Left ventricle myocardium superior (tissue), 1 donor: ENCODE data around the gene MDN1. TPM values are rescaled to one million over a fixed set of nuclear protein-coding genes. Genes with fewer than 3 reads are reported as not detected.
"Not testable (repeated sequence)": the region's sequence is repeated elsewhere in the genome, so short reads cannot be mapped to it uniquely, and the experiment has no call there.

Experiments
- ATAC-seq: fragments of 200-7000 bp; cut with Tn5 transposase; one replicate; pipeline ENCODE4 v1.9.1; 2020; ENCODE audit warnings: mild to moderate bottlenecking, moderate library complexity
- DNase-seq: peaks from one replicate; pipeline ENCODE4 v3.0.0-alpha.2; 2020
- intact Hi-C: fragments of 100-400 bp; cut with micrococcal nuclease; formaldehyde crosslinking; loops from one replicate; pipeline ENCODE4 v1.11.0; 2022
- total RNA-seq: library from RNA; stranded (reverse); fragmentation: NEBNext Ultra II Directional; extraction: Animal tissue kit (Norgen Biotek cat#: 25700); gene quantifications from one replicate; pipeline ENCODE4 v1.2.1, GENCODE V29; 2021
- donor health status: DM: no; HTN: yes; CAD: no; lungs with severe emphysema.

The MDN1 gene
- total RNA-seq, 1 donor from 2014 or later: 23.9 TPM

DNA sequence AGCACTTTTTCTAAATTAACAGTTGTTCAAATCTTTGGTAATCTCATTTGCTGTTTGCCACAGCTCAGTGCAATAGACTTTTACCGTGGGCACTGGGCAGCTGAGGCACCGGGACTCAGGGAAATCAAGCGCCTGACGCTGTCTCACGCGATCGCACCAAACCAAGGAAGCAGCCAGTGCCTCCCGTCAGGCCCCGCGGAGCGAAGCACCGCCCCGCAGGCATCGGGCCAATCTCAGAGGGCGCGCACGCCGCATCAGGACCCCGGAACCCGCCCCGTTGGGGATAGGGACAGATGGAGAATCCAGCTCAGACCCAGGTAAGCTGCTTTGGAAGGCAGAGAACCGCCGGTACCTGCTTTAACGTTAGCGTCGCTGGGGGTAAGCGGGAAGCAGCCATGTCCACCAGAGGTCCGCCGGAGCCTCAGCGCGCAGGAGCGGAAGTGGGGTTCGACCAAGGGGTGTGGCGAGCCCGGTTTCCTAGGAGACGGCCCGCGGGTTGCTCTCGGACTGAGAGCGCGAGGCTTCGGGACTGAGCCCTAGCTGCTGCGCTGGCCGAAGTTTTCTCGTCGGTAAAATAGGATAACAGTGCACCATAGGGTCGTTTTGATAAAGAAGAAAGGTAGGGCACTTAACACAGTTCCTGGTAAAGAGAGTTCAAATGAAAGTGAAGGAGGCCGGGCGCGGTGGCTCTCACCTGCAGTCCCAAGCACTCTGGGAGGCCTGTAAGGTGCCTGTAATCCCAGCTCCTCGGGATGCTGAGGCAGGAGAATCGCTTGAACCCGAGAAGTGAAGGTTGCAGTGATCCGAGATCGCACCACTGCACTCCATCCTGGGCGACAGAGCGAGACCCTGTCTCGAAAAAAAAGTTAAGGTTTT is 181.0 kb downstream of the MDN1 start, which contains the start of gene LYRM2:
LYRM2 (minus strand) TSS at position 428 of the 876 bp plus-strand sequence; CDS start at position 397, 31 bp downstream.
- peak; percentile 96 for DNase-seq
- peak; percentile 99 for ATAC-seq
- intact Hi-C loops: no loop called here

DNA sequence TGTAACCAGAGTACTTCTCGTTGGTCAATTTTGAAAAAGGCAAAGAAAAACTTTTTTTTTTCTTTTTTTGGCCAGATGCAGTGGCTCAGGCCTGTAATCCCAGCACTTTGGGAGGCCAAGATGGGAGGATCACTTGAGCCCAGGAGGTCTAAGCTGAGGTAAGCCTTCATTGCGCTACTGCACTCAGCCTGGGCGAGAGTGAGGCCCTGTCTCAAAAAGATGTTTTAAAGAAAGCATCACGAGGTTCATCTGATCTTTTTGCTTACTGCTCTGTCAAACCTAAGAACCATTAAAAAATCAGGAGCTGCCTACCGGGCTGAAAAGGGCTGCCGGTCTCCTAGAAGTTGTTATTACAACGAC is 181.7 kb downstream of the MDN1 start:
- ATAC-seq: peak; percentile 5
- intact Hi-C loops: no loop called here

DNA sequence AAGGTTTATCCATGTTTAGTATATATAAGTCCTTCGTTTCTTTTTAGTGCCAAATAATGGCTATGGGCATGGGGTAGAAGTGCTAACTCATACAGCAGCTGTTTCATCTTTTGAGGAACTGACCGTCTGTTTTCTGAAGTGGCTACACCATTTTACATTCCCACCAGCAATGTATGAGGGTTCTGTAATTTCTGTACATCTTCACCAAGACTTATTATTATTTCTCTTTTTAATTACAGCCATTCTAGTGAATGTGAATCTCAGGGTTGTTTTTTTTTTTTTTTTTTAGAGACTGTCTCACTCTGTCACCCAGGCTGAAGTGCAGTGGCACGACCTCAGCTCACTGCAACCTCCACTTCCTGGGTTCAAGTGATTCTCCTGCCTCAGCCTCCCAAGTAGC is 183.2 kb downstream of the MDN1 start:
- ATAC-seq, DNase-seq, intact Hi-C loops: not testable (repeated sequence)

More for the DNA sequence above, 181.7 kb downstream of the MDN1 start:
- DNase-seq: no peak

DNA sequence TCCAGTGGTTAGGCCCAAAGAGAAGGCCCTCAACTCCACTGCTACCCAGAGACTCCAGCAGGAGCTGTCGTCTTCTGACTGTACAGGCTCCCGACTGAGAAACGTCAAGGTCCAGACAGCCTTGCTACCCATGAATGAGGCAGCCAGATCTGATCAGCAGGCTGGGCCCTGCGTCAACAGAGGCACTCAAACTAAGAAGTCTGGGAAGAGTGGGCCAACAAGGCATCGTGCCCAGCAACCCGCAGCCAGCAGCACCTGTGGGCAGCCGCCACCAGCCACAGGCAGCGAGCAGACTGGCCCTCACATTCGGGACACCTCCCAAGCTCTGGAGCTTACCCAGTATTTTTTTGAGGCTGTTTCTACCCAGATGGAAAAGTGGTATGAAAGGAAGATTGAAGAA is 189.1 kb downstream of the MDN1 start:
- DNase-seq: peak; percentile 83
- intact Hi-C loops: no loop called here
- ATAC-seq: peak; percentile 97

DNA sequence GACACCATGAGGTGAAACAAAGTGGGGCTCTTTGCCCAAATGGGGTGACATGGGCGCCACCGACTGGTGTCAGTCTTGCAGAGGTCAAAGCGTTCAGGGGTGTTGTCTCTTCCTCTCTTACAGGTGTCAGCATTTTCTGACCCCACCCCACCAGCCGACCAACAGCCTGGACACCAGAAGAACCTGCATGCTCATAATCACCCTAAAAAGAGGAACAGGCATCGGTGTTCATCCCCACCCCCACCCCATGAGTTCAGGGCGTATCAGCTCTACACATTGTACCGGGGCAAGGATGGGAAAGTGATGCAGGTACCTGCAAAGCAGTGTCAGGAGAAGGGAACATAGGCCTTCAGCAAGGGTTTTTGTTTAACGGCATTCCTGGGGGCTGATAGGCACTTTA is 195.8 kb downstream of the MDN1 start:
- no peak for ATAC-seq
- no peak for DNase-seq
- intact Hi-C loops: no loop called here

DNA sequence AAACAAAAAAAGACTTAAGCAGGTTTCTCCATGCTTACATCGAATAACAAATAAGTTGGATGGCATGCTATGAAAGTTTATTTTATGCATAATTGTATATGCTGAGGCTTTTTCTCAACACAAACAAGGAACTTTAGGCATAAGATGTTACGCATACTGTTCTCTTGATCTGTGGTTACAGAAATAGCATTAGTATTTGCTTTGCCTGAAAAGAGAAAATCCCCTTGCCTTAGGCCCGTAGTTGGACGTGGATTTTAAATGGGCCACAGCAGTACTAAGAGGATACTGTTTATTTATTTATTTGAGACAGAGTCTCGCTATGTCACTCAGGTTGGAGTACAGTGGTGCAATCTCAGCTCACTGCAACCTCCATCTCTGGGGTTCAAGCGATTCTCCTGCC is 200.0 kb downstream of the MDN1 start:
- ATAC-seq (no peak), DNase-seq (no peak)
- intact Hi-C loops: no loop called here

DNA sequence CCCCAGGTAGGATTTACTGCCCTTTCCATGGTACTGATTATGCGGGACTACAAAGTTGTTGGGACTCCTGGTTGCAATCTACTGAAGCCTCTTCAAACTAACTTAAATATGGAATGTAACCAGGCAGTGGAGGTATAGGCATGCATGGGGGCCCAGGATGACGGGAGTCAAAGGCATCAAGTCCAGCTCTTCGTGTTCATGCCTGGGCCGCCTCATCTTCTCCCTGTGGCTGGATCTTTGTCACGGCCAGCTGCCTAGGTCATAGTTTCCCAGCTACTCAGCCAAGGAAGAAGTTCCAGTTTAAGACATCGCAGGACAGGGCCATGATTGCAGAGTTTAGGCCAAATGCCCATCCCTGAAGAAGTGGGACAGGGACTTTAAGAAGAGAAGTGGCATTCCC is 201.6 kb downstream of the MDN1 start:
- no peak for DNase-seq
- intact Hi-C loops: no loop called here
- no peak for ATAC-seq

DNA sequence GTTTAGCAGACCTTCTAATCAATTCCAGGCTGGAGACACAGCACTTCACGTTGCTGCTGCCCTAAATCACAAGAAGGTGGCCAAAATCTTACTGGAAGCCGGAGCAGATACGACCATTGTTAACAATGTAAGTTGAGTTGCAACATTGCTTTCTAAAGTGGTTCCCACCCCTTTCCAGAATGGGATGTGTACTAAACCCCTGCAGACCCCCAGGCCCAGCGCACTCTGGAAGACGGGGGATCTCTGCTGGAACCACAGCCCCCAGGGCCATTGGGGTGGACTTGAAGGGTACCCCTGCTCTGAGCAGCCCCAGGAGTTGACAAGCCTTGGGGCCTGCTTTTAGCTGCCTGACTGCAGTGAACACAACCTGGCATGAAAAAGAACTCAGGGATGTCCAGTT is 203.1 kb downstream of the MDN1 start:
- intact Hi-C loops: no loop called here
- DNase-seq (no peak), ATAC-seq (no peak)

DNA sequence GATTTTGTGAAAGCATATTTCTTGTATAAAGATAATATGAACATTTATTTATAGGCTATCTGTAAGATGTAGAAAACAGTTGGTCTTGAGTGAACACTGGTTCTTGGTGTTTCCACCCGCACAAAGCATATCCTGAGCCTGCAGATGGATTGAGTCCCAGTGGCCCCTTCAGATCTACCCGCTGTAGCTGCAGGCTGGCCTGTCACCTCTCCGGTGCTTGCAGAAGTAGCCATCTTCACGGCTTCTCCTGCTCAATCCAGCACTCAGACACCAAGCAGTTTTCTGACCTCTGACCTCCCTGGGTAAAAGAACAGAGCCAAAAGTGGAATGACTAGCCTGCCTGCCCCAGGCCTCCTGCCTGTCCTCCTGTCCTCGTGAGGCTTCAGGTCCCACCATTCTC is 203.7 kb downstream of the MDN1 start:
- no peak for ATAC-seq
- no peak for DNase-seq
- intact Hi-C loops: no loop called here

DNA sequence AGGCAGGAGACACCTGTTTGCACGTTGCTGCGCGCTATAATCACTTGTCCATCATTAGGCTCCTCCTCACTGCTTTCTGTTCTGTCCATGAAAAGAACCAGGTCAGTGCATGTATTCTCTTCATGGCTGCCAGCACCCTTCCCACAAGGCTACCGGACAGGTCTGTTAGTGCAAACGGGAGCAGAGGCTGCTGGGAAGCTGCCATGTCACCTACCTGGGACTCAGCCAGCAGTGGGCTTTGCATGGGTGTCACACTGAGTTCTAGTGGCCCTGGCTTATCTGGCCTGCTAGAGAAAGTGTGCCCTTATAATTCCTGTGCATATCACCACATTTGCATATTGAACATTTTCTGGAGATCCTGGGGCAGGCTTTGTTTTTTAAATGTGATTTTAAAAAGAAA is 205.8 kb downstream of the MDN1 start:
- intact Hi-C loops: loop anchor here (5.0 kb wide), 1 partner anchor 181 kb away; the partner anchor contains the start of gene ANKRD6
- DNase-seq (peak; percentile 53), ATAC-seq (peak; percentile 71)

DNA sequence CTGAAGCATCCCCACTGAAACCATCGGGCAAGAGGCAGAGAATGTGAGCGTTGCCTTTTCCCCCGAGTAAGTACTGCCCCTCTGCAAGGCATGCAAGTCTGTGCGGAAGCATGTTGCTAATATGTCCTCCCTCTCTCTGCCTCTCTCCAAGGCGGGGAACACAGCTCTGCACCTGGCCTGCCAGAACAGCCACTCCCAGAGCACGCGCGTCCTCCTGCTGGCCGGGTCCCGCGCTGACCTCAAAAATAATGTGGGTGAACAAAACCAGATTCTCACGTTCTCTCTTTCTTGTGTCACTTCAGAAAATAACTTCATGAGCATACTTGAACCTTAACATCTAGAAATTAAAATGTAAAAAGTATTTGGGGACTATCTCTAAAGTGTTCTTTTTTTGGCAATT is 207.5 kb downstream of the MDN1 start:
- no peak for DNase-seq
- intact Hi-C loops: loop anchor here (5.0 kb wide), 1 partner anchor 180 kb away; the partner anchor contains the start of gene ANKRD6
- no peak for ATAC-seq

DNA sequence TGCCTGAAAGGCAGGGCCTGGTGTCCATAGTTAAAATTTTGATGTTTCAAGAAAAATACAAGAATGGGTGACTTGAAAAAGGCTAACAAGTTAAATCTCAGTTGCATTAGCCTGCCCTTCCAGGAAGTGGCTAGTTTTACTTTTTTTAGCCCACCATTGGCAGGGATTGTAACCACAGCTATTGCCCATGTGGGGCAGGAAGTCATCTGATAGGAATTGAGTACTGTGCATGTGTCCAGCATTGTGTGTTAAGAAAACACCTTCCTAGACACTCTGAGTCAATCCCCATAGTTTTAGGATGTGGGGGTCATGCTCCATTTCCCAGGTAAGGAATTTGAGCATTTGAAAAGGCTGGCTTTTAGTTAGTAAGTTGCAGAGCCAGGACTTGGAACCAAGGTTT is 207.9 kb downstream of the MDN1 start:
- intact Hi-C loops: loop anchor here (5.0 kb wide), 1 partner anchor 179 kb away; the partner anchor contains the start of gene ANKRD6
- ATAC-seq (no peak), DNase-seq (no peak)

DNA sequence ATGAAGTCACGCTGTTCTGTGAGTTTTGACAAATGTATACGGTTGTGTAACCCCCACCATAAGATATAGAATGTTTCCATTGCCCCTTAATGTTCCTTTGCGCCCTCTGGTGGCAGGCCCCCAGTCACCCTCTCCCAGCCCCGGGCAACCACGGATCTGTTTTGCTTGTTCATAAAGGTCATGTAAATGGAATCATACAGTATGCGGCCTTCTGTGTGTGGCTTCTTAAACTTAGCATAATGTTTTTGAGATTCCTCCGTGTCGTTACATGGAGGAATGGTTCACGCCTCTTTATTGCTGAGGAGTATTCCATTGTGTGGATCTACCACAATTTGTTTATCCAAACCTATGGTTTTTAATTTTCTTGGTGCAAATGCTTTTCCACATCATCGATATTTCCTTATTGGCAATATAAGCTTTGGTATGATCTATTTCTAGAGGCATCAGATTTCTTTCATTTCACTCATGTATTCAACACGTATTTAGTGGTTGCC is 209.4 kb downstream of the MDN1 start:
- ATAC-seq: peak; percentile 83
- DNase-seq: peak; percentile 82
- intact Hi-C loops: loop anchor here (5.0 kb wide), 1 partner anchor 178 kb away; the partner anchor contains the start of gene ANKRD6

DNA sequence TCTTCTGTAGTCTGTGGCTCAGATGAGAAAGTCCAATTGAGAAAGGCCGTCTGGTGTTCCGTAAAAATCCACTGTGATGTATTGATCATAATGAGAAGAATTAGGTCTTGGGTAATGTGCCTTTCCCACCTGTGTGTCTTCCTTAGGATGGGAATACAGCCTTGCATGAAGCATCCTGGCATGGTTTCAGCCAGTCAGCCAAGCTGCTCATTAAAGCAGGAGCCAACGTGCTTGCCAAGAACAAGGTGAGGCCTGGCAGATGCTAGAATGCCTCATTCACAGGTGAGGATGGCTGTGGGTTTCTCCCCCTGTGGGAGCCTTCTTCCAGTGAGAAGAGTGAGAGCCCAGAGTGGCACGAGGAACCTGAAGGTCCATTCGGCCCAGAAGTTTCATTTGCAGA is 213.7 kb downstream of the MDN1 start:
- intact Hi-C loops: no loop called here
- ATAC-seq (no peak), DNase-seq (no peak)

DNA sequence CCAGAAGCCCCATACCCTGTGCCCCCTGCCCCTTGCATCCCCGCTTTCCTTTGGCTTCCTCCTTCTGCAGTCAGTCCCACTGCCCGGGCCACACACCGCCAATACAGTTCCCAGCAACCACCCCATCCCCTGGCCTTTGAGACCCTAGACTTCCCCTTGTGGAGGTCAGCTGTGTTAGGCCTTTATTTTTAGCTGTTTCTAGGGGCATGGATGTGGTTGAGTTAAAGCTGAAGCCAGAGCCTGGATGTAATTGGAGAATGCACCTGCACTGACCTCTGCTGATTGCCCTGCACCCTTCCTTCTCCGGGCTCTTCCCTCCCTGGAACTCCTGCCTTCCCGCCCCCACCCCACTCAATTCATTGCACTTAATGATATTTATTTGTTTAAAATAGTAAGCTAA is 214.9 kb downstream of the MDN1 start:
- intact Hi-C loops: no loop called here
- ATAC-seq (no peak), DNase-seq (no peak)

DNA sequence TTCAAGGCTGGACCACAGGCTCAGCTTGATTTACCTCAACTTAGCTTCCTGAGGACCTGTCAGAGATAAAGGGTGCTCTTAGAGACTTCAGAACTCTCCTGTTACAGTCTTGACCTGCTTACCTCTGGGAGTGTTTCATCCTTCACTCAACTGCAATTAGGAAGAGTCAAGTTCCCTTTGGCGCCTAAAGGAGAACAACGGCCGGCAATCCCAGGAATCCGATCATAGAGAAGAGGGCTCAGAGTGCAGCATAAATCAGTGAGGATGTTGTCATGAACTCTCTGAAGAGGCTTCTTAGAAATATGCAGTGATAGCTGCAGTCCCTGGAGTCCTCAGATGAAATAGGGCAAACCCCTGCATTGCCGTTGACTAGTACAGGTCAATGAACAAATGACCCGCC is 217.4 kb downstream of the MDN1 start:
- DNase-seq: no peak
- intact Hi-C loops: no loop called here
- no peak for ATAC-seq

DNA sequence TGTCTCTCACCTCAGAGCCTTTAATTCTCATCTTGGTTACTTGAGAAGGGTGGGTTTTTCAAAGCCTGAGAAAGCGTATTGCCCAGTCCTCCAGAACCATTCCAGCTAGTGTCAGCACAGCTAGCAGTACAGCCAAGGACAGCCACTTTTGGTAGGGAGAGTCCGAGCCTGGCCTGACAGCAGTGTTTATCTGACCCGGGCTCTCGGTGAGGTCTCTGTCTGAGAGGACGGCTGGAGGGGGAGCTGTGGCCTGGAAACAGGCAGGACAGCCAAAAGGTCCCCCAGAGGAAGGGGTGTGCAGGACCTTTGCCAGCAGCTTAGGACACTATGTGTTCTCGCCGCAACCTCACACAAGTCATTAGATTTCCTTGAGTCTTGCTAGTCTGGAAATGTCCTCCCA is 219.9 kb downstream of the MDN1 start:
- intact Hi-C loops: no loop called here
- DNase-seq (peak; percentile 45), ATAC-seq (peak; percentile 89)

DNA sequence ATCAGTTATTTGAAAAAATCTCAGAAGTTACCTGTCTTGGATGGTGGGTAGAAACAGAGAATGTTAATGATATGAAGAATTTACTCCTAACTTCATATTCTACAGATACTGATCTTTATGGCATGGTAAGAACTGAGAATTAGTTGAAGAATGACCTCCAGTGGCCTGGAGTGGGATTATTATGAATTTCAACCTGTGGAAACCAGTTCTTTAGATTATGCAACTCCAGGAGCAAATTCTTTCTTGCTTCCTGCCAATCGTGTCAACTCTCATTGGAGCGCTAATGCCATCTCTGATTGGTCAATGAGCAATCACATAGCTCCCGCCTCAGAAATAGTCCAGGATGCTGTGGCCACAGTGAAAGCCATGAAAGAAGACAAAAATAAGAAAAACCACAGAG is 221.6 kb downstream of the MDN1 start:
- intact Hi-C loops: no loop called here
- ATAC-seq: peak; percentile 26
- no peak for DNase-seq

DNA sequence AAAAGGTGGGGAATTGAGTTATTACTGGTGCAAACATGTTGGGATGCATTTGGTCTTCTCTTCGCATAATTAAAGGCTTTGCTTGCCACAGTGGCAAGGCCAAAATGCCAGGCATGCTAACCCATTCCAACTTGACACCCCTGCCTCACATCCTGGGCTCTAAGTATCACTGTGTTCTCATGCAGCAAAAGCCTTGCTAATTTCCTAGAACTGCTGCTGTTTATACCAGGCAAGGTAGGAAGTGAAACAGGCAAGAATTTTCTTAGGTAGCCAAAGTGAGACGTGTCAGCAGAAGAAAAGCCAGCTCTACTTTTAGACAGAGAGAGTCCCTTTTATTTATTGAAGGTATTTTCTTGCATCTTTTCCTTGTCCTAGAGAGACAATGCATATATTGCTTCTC is 222.2 kb downstream of the MDN1 start:
- intact Hi-C loops: no loop called here
- ATAC-seq (no peak), DNase-seq (no peak)

DNA sequence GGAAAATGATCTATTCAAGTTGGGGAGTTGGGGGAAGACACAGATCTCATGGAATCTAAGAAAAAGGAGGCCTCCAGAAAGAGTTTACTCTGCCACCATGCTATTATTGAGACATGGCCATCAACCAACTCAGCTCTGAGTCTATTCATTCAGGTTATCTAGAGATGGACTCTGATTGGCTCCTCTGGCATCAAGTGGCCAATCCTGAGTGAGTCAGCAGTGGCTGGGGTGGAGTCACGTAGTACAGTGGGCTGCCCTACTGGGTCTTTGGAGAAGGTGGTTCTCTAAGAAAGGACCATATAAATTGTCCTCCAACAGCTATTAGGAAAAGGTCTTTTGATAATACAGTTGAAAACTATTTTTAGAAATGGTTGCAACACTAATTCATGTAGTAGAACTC is 223.1 kb downstream of the MDN1 start:
- intact Hi-C loops: no loop called here
- no peak for DNase-seq
- peak; percentile 19 for ATAC-seq

DNA sequence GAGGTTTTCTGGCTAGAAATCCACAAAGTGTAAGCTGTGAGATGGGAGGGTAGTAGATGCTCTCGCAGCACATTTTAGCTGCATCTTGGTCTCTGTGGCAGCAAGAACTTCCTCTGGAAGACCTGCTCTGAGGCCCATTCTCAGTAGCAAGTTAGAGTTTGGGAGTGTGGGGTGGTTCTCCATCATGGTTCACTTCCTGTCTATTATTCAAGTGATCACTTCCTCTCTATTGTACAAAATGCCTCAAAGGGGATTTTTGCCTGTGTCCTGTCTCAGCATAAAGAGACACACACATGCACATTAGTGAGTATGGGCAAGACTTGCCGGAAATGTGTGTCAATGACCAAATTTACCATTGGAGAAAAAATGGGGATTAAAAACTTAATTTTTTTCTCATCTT is 223.5 kb downstream of the MDN1 start:
- ATAC-seq: no peak
- intact Hi-C loops: no loop called here
- DNase-seq: no peak
